HS-5 (cell line): ENCODE results near the gene CD300C.
"Not testable (repeated sequence)": the region's sequence is repeated elsewhere in the genome, so short reads cannot be mapped to it uniquely, and the experiment has no call there.

ENCODE experiments used
- DNase-seq: peaks from one replicate; pipeline ENCODE4 v3.0.0-alpha.2; 2012; ENCODE audit warnings: low read depth

Gene CD300C

GRCh38 chr17:74531231-74531761 is 14.6 kb downstream of the CD300C start, which contains the start of gene CD300LB:
TSS of gene CD300LB (minus strand) at chr17:74531475. CDS start at chr17:74531350, 125 bp downstream.
- no peak for DNase-seq

GRCh38 chr17:74530831-74531150 is 15.1 kb downstream of the CD300C start:
- no peak for DNase-seq

GRCh38 chr17:74529243-74529642 is 16.7 kb downstream of the CD300C start:
- no peak for DNase-seq

- no peak for DNase-seq
Observed at GRCh38 chr17:74528491-74529199, 17.3 kb downstream of the CD300C start.

GRCh38 chr17:74527756-74528155 is 18.2 kb downstream of the CD300C start:
- DNase-seq: no peak

- no peak for DNase-seq
Observed at GRCh38 chr17:74527081-74527480, 18.8 kb downstream of the CD300C start.

GRCh38 chr17:74526681-74527080 is 19.2 kb downstream of the CD300C start:
- no peak for DNase-seq

- DNase-seq: no peak
Observed at GRCh38 chr17:74525781-74526288, 20.1 kb downstream of the CD300C start.

- no peak for DNase-seq
Observed at GRCh38 chr17:74525465-74525725, 20.5 kb downstream of the CD300C start.

- no peak for DNase-seq
Observed at GRCh38 chr17:74524653-74525464, 21.1 kb downstream of the CD300C start.

- no peak for DNase-seq
Observed at GRCh38 chr17:74523308-74523707, 22.6 kb downstream of the CD300C start.

- no peak for DNase-seq
Observed at GRCh38 chr17:74522381-74523105, 23.4 kb downstream of the CD300C start.

GRCh38 chr17:74521701-74522201 is 24.2 kb downstream of the CD300C start:
- DNase-seq: no peak

- no peak for DNase-seq
Observed at GRCh38 chr17:74520790-74521480, 25.0 kb downstream of the CD300C start.

- DNase-seq: no peak
Observed at GRCh38 chr17:74520016-74520434, 25.9 kb downstream of the CD300C start.

GRCh38 chr17:74518413-74518981 is 27.4 kb downstream of the CD300C start:
- not testable (repeated sequence) for DNase-seq

- no peak for DNase-seq
Observed at GRCh38 chr17:74516561-74517328, 29.2 kb downstream of the CD300C start.

- DNase-seq: no peak
Observed at GRCh38 chr17:74515941-74516340, 30.0 kb downstream of the CD300C start.

GRCh38 chr17:74514632-74515334 is 31.1 kb downstream of the CD300C start:
- no peak for DNase-seq
